Measurements from ENCODE around the gene ASPN.

Gene ASPN

DNA sequence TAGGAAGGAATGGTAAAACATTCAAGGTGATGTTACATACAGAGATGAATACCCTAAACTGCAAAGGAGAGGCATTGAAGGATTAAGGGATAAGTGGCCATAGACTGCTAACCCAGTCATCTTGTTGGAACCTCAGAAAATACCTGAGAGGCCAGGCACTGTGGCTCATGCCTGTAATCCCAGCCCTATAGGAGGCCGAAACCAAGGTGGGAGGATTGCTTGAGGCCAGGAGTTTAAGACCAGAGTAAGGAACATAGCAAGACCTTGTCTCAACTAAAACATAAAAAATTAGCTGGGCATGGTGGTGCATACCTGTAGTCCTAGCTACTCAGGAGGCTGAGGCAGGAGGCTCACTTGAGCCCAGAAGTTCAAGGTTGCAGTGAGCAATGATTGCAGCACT lies 42.6 kb upstream of the ASPN start:
- no peak overlapping the region for H3K27ac ChIP-seq
- no peak for DNase-seq (ENCODE audit: low spot score)
- TF ChIP-seq, protein P1, sequence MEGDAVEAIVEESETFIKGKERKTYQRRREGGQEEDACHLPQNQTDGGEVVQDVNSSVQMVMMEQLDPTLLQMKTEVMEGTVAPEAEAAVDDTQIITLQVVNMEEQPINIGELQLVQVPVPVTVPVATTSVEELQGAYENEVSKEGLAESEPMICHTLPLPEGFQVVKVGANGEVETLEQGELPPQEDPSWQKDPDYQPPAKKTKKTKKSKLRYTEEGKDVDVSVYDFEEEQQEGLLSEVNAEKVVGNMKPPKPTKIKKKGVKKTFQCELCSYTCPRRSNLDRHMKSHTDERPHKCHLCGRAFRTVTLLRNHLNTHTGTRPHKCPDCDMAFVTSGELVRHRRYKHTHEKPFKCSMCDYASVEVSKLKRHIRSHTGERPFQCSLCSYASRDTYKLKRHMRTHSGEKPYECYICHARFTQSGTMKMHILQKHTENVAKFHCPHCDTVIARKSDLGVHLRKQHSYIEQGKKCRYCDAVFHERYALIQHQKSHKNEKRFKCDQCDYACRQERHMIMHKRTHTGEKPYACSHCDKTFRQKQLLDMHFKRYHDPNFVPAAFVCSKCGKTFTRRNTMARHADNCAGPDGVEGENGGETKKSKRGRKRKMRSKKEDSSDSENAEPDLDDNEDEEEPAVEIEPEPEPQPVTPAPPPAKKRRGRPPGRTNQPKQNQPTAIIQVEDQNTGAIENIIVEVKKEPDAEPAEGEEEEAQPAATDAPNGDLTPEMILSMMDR (IDR thresholded peaks at IDR 0.05): no peak
- H3K4me3 ChIP-seq: no peak overlapping the region

DNA sequence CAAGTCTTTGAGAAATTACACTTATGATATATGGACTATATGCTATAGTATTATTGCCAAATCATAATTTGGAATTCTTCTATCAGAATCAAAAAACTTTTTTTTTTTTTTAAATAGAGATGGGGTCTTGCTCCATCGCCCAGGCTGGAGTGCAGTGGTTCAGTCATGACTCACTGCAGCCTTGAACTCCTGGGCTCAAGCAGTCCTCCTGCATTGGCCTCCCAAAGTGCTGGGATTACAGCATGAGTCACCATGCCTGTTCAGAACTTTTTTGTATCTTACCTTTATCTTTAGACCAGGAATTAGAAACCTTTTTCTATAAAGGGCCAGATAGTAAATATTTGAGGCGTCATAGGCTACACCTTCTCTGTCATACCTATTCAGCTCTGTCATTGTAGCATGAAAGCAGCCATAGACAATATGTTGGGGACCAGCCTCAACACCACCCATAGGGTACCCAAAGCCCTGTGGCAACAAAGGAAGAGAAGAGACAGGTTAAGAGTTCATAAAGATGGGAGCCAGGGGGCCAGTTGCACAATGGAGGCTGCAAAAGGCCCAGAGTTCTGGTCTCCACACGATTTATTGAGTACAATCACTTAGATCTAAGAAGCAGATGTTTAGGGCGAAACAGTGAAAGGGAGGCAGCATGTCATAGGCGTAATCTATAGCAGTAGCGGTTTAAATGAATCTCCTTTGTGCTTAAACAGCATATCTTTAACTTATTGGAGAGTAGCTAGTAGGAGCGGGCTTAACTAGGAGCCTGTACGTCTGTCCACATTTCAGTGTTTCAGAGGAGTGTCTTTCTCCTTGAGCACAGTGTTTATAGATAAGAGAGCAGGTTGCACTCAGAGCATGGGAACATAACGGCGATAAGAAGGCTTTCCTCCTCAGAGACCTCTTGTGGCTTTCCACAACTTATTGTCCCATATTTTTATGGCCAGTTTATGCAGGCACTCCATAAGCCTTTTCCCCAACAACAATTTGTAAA lies 41.0 kb upstream of the ASPN start:
- TF ChIP-seq, protein P1 (IDR thresholded peaks at IDR 0.05): no peak
- H3K27ac ChIP-seq: peak overlapping the region in 1 of 2 donors; percentile 9
- no peak overlapping the region for H3K4me3 ChIP-seq
- no peak for DNase-seq (ENCODE audit: low spot score)

DNA sequence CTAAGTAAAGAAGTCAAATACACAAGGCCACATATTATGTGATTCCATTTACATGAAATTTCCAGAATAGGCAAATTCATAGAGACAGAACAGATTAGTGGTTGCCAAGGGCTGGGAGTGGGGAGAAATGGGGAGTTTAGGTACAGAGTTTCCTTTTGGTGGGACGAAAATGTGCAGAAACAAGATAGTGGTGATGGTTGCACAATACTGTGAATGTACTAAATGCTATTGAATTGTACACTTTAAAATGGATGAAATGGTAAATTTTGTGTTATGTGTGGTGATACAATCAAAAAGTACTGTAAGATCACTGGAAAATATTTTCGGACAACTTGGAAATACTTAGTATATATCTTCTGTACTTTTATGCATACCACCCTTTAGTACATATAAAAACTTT lies 38.5 kb upstream of the ASPN start:
- DNase-seq (ENCODE audit: low spot score): no peak
- TF ChIP-seq, protein P1 (IDR thresholded peaks at IDR 0.05): no peak
- H3K27ac ChIP-seq: no peak overlapping the region
- no peak overlapping the region for H3K4me3 ChIP-seq

DNA sequence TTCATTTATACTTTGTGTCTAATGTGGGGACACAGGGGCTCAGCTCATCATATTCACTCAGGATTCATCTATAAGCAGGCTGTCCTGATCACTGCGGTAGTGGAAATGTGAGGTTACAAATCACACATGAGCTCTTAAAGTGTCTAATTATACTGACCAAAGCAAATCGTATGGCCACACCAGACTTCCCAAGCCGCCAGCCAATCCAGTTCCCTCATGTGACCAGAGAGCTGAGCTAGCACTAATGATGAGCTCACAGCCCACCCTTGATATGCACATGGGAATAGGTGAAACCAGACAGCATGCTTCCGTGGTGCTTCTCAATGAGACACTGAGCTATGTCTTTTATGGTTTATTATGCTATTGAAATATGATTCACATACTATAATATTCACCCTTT lies 35.9 kb upstream of the ASPN start:
- Histone ChIP-seq H3K27ac (no peak overlapping the region), H3K4me3 (no peak overlapping the region)
- TF ChIP-seq, protein P1 (IDR thresholded peaks at IDR 0.05): no peak
- no peak for DNase-seq (ENCODE audit: low spot score)

DNA sequence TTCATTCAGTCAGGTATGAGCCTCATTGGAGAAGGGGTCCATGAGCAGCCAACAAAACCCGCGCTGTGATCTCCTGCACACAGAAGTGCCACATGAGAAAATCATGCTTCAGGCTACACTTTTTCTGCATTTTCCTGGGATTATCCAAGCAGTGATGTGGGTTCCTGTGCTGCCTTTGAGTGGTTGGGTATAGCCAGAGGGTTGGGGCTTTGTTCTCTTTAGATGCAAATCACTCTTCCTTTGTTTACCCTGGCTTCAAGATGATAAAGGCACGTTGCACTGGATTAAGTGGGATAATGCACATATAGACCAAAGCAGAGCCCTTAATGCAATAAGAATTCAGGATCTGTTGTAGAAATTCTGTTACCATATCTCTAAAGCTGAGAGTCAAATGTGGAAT lies 34.7 kb upstream of the ASPN start:
- TF ChIP-seq, protein P1 (IDR thresholded peaks at IDR 0.05): no peak
- Histone ChIP-seq H3K27ac (no peak overlapping the region), H3K4me3 (no peak overlapping the region)
- no peak for DNase-seq (ENCODE audit: low spot score)

DNA sequence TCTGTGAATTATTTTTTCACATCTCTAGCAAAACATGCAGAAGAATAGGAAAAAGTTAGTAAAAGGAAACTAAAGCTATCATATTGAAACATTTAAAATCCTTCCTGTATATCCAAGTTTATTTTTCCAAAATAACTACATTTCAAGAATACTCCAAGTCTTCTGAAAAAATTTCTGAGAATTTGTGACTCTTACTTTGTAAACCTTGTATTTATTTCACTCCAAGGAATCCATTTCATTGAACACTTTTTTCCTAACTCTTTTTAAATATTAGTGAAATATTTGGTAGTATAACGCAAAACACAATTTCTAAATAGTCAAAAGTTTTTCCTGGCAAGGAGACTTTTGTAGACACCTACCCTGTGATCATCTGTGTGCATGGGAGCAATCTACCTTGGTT lies 34.2 kb upstream of the ASPN start:
- Histone ChIP-seq H3K27ac (no peak overlapping the region), H3K4me3 (no peak overlapping the region)
- TF ChIP-seq, protein P1 (IDR thresholded peaks at IDR 0.05): no peak
- no peak for DNase-seq (ENCODE audit: low spot score)

DNA sequence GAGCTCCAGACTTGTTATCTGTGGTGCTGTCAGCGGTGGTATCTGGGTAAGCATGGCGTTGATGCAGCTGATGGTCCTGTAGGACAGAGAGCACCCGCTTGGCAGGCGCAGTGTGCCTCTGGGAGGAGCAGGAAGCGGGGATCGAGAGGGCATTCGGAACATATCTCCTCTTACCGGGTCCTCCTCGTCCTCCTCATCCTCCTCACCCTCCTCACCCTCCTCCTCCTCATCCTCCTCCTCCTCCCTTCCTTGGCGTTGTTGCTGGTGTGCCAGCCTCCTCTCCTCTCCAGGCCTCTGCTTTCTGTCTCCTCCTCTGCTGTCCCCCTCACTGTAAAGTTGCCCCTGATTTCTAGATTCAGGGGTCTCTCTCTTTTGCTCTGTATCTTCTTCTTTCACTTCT lies 32.3 kb upstream of the ASPN start:
- DNase-seq (ENCODE audit: low spot score): no peak
- TF ChIP-seq, protein P1 (IDR thresholded peaks at IDR 0.05): no peak
- H3K27ac ChIP-seq: peak overlapping the region in 1 of 2 donors; percentile 37
- no peak overlapping the region for H3K4me3 ChIP-seq

Data from coronary artery (tissue), 2 donors.